Measurements from ENCODE around the gene ARID1B. TPM values are rescaled to one million over a fixed set of nuclear protein-coding genes. Genes with fewer than 3 reads are reported as not detected.

ARID1B gene
- total and polyA plus RNA-seq, 7 donors: 8.4 to 115 (median 69.6) TPM

DNA sequence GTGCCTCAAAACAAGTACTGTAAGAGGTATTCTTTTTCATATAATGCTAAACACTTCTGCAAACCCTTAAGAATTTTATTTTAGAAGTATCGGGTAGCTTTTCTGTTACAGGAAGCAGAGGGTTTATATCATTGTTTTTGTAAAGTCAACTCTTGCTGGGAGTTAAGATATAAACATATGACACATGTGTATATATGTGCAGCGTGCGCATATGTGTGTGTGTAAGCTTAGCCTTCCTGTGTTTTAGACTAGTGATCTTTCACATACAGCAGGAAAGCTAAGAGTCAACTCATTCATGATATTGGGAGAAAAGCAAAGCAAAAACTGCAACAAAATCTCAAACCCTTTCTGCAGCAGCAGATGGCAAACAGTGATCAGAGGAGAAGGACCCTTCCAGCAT, 102.4 kb downstream of the ARID1B start:
- no peak overlapping the region for H3K4me3 ChIP-seq
- H3K27me3 ChIP-seq: no peaks in the 10 kb centered on the region
- no peaks in the 10 kb centered on the region for H3K9me3 ChIP-seq
- no peak for DNase-seq
- no peak for TF ChIP-seq CTCF (IDR thresholded peaks at IDR 0.05)
- TF ChIP-seq POLR2AphosphoS5 (IDR thresholded peaks at IDR 0.05): no peak
- TF ChIP-seq EP300 (IDR thresholded peaks at IDR 0.05): no peak
- no peak for TF ChIP-seq POLR2A (IDR thresholded peaks at IDR 0.05)
- peaks cover 0 to 71% (median 54%) of the 10 kb centered on the region in 4 donors for H3K4me1 ChIP-seq
- WGBS, 2 donors: 49 to 64% methylated on average over 3 of the region's 3 CpGs
- intact Hi-C loops (cut with DNase I): no loop called here
- H3K36me3 ChIP-seq: no peaks in the 10 kb centered on the region
- H3K27ac ChIP-seq: no peak overlapping the region

GRCh38 chr6:156880913-156881312, 103.7 kb downstream of the ARID1B start:
- Histone ChIP-seq H3K4me1 (peaks cover 0 to 65% (median 48%) of the 10 kb centered on the region in 4 donors), H3K9me3 (no peaks in the 10 kb centered on the region), H3K36me3 (no peaks in the 10 kb centered on the region), H3K27me3 (no peaks in the 10 kb centered on the region), H3K4me3 (no peak overlapping the region), H3K27ac (no peak overlapping the region)
- TF ChIP-seq POLR2A (IDR thresholded peaks at IDR 0.05): no peak
- TF ChIP-seq POLR2AphosphoS5 (IDR thresholded peaks at IDR 0.05): no peak
- intact Hi-C loops (cut with DNase I): no loop called here
- 60 to 94% methylated on average over 3 of the region's 3 CpGs for WGBS, 2 donors
- no peak for DNase-seq

GRCh38 chr6:156881687-156882629, 104.8 kb downstream of the ARID1B start:
- peaks cover 0 to 56% (median 42%) of the 10 kb centered on the region in 4 donors for H3K4me1 ChIP-seq
- TF ChIP-seq CTCF (IDR thresholded peaks at IDR 0.05) (no peak), POLR2A (IDR thresholded peaks at IDR 0.05) (no peak), EP300 (IDR thresholded peaks at IDR 0.05) (no peak), POLR2AphosphoS5 (IDR thresholded peaks at IDR 0.05) (no peak)
- no peaks in the 10 kb centered on the region for H3K27me3 ChIP-seq
- no peak overlapping the region for H3K4me3 ChIP-seq
- no peaks in the 10 kb centered on the region for H3K9me3 ChIP-seq
- H3K27ac ChIP-seq: no peak overlapping the region
- H3K36me3 ChIP-seq: no peaks in the 10 kb centered on the region
- 80 to 87% methylated on average over 10 of the region's 10 CpGs for WGBS, 2 donors
- intact Hi-C loops (cut with DNase I): no loop called here
- no peak for DNase-seq

DNA sequence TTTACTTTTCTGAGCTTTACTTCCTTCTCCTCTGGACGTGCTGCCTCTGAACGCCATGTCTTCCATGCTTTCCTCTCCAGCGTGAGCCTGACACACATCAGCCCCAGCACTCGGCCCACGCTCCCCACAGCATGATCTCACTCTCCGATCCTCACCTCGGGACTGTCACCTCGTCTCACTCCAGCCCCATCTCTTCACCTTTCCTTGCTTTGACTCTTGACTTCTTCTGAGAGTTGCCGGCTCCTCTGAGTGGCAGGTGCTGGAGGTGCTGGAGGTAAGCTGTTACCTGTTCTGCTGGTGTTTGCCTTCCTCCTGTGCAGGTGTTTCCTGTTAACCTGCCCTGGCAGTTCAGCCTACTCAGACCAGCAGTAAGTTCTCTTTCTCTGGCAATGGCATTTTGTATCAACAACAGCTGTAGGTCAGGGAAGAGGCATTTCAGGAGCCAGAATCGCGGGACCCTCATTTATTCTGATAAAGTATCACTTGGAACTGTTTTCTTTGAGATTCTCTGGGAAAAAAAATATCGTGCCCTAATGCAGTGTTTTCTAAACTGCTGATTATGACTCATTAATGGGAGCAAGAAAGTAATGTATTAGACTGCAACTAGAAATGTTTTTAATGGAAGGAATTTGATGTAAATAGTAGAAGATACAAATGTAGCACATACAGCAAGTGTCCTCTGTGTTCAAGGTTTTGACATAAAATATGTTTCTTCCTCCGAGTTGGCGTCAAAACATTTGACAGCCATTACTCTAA, 106.5 kb downstream of the ARID1B start:
- H3K27ac ChIP-seq: no peak overlapping the region
- no peak for DNase-seq
- no peaks in the 10 kb centered on the region for H3K27me3 ChIP-seq
- intact Hi-C loops (cut with DNase I): no loop called here
- H3K4me3 ChIP-seq: no peak overlapping the region
- H3K9me3 ChIP-seq: no peaks in the 10 kb centered on the region
- H3K36me3 ChIP-seq: no peaks in the 10 kb centered on the region
- H3K4me1 ChIP-seq: peaks cover 0 to 52% (median 43%) of the 10 kb centered on the region in 4 donors
- WGBS, 2 donors: 26 to 36% methylated on average over 14 of the region's 14 CpGs
- no peak for TF ChIP-seq CTCF (IDR thresholded peaks at IDR 0.05)
- no peak for TF ChIP-seq EP300 (IDR thresholded peaks at IDR 0.05)
- no peak for TF ChIP-seq POLR2A (IDR thresholded peaks at IDR 0.05)
- TF ChIP-seq POLR2AphosphoS5 (IDR thresholded peaks at IDR 0.05): no peak

GRCh38 chr6:156884306-156884705, 107.1 kb downstream of the ARID1B start:
- no peaks in the 10 kb centered on the region for H3K9me3 ChIP-seq
- peaks cover 0 to 45% (median 39%) of the 10 kb centered on the region in 4 donors for H3K4me1 ChIP-seq
- no peak overlapping the region for H3K27ac ChIP-seq
- intact Hi-C loops (cut with DNase I): no loop called here
- DNase-seq: no peak
- TF ChIP-seq POLR2A (IDR thresholded peaks at IDR 0.05): no peak
- TF ChIP-seq EP300 (IDR thresholded peaks at IDR 0.05): no peak
- TF ChIP-seq CTCF (IDR thresholded peaks at IDR 0.05): no peak
- no peak for TF ChIP-seq POLR2AphosphoS5 (IDR thresholded peaks at IDR 0.05)
- H3K4me3 ChIP-seq: no peak overlapping the region
- no peaks in the 10 kb centered on the region for H3K36me3 ChIP-seq
- no peaks in the 10 kb centered on the region for H3K27me3 ChIP-seq
- WGBS, 2 donors: 90 to 92% methylated on average over 4 of the region's 4 CpGs
